CD4-positive, alpha-beta T cell treated with Interleukin-1 beta for 1 hour (primary cell): Measurements from ENCODE around the gene PTPRQ.

Experiments
- DNase-seq, 2 donors: peaks; one replicate each; pipeline ENCODE4 v3.0.0-alpha.2; 2020 to 2022

The PTPRQ gene

GRCh38 chr12:80707126-80707829 lies 263.2 kb downstream of the PTPRQ start, which contains the start of gene MYF6:
Gene MYF6 (plus strand): TSS chr12:80707634. CDS start chr12:80707720, 86 bp downstream.
- no peak for DNase-seq

- no peak for DNase-seq
Observed at GRCh38 chr12:80707830-80708258, 263.8 kb downstream of the PTPRQ start.

DNA sequence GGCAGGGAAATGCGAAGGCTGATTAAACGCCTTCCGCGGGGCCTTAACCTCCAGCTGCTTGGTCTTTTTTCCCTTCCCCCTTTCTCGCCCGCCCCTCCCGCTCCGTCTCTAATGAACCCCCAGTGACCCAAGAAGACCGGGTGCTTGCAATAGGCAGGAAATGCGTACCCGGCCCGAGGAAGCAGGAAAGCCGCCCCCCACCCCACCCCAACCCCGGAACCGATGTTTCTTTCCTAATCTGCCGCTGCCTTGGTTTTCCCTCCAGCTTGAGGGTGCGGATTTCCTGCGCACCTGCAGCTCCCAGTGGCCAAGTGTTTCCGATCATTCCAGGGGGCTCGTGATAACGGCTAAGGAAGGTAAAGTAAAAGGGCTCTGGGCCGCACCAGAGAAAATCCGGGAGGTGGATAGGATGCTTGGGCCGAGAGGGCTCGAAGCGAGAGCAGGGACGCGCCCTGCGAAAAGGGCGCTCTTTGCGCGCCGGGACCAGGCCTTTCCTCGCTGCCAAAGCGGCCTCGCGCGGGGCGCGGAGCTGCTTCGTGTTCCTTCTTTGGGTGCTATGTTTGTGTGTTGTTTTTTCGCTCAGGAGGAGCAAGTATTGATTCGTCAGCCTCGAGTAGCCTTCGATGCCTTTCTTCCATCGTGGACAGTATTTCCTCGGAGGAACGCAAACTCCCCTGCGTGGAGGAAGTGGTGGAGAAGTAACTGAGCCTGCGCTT lies 264.4 kb downstream of the PTPRQ start:
- no peak for DNase-seq

GRCh38 chr12:80708975-80709328 lies 264.9 kb downstream of the PTPRQ start:
- no peak for DNase-seq

DNA sequence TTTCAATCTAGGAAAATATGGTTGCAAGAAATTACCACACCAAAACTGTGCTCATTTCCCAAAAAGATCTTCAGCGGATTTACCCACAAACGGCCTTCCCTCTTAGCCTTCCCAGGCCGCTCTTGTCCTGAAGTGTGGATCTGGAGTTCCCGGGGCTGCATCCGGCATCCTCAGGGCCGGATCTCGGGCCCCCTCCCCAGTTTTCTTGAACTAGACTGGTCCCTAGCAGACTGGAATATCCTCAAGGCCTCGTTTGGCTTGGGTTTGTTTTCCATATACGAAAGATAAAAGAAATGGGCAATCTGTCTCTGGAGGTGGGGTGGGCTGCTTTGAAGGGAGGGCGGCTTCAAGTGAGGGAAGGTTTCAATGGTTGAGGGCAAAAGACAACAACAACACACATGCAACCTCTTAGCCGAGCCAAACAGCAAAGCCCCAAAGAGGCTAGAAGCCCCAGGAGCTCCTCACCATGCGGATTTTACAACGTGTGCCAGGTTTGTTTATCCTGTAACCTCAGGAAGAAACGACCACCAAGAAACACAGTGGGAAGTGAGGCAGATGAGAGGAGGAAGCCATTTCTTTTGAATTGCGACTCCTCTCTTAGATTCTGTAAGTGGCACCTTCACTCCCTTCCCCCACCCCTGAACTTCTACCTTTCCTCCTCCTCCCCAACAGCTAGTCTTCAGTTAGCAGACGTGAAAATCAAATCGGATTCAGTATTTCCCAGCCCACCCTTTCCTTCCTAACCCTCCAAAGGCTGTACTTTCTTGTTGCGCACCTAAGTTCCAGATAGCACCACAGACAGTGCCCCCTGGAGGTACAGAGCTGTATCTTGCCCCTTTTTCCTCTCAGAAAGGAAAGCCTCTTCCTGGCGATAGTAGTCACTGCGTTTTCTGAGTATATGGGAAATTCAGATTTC lies 266.0 kb downstream of the PTPRQ start:
- no peak for DNase-seq

- no peak for DNase-seq
Observed at GRCh38 chr12:80710727-80711449, 266.9 kb downstream of the PTPRQ start.

DNA sequence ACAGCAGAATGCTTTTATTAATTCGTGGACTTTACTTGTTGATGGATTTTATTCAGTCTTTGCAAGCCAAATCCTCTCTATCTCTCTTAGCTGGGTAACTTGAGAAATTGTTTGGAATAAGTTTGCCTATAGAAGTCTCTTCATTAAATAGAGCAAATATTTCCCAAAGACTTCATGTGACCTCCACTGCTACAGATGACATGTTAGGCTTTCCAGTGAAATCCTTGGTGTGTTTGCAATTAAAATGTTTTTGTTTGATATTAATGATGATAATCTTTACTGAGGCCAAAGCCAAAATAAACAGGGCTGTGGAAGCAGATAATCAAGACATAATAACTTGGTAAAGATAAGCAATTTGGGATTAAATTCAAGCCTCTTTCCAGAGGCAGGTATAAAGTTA lies 267.8 kb downstream of the PTPRQ start:
- DNase-seq, result no peak

DNA sequence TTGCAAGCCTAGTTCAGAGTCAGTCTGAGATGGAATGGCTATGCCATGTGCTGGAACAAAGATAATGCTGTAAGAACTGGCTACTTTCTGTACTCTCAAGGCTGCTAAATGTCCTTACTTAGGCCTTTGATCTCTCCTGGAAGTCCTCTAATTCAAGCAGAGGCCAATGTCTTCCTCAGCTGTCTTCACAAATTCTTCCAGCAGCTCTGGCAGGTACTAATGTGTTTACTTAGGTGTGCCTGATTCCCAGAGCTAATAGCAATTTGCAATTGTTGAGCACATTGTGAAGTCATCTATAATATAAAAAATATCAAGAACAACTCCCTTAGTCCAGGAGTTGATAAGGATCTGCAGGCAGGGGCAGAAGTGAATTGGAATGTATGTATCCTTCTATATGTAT lies 268.8 kb downstream of the PTPRQ start:
- DNase-seq, result no peak

DNA sequence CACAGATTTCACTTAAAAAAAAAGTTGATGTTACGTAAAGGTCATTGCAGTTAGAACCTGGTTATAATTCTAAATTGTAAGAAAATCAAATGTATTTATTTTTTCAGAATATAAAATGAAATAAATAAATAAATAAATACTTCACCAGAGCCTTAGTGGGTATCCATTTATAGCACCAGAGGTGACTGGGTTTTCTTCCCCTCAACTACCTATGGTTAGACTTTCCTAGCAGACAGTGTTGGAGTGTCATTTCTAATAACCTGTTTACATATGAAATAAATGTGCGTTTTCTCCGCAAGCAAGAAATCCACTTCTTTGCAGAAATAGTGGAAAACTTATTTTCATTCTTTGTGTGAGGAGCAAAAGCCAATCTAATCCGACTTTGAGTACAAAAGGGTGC lies 269.4 kb downstream of the PTPRQ start:
- no peak for DNase-seq

GRCh38 chr12:80714055-80714454 lies 270.0 kb downstream of the PTPRQ start:
- no peak for DNase-seq

- no peak for DNase-seq
Observed at GRCh38 chr12:80714846-80715245, 270.8 kb downstream of the PTPRQ start.

- no peak for DNase-seq
Observed at GRCh38 chr12:80715713-80716249, 271.7 kb downstream of the PTPRQ start.

DNA sequence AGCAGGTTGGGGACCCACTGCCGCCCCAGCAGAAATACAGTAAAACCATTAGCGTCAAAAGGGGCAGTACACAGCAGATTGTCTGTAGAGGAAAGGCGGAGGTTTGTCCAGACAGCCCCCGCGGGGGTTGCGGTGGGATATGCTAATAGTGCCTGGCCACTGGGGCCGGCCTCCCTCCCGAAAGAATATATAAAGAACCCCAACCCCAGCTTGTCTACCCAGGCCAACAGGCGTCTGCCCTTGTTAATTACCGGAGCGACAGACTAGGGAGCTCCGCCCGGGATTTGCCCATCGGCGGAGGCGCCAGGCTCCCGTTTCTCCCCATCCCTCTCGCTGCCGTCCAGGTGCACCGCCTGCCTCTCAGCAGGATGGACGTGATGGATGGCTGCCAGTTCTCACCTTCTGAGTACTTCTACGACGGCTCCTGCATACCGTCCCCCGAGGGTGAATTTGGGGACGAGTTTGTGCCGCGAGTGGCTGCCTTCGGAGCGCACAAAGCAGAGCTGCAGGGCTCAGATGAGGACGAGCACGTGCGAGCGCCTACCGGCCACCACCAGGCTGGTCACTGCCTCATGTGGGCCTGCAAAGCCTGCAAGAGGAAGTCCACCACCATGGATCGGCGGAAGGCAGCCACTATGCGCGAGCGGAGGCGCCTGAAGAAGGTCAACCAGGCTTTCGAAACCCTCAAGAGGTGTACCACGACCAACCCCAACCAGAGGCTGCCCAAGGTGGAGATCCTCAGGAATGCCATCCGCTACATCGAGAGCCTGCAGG lies 272.8 kb downstream of the PTPRQ start, which contains the start of gene MYF5:
Gene MYF5 (plus strand): TSS at position 217 of the 774 bp plus-strand sequence. CDS start 152 bp downstream, at position 369.
- DNase-seq, result no peak

DNA sequence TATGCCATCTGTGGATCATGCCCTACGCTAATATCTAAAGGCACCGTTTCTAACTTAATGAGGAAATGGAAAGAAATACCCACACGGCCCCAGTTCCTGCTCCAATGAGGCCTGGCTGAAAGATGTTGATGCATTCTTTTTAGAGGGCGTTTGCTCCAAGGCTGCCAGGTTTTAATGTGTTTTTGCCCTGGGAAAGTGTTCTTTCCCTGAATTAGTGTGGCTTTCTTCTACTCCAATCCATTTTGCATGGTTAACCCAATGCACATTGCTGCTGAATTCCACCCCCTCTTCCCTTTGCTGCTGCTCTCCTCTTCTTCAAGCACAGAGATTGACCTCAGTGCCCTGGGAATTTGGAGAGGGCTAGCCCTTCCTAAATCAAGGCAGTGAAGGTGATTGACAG lies 273.8 kb downstream of the PTPRQ start:
- no peak for DNase-seq

DNA sequence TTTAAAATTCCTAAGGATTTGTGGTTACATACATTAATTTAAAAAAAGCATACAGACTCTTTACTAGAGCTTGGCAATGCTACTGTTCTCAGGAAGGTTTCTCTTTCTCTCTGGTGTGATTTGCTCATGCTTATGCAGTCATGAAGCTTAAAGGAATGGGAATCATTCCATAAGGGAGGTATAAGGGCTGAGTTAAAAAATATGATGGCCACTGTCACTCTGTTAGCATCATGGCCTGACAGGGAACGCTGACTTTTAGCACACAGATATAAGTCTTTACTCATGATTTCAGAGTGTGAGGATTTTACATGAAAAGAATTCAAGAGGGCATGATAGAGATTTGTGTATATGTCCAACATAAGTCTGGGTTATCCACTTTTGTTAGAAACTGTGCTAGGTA lies 276.5 kb downstream of the PTPRQ start:
- no peak for DNase-seq

DNA sequence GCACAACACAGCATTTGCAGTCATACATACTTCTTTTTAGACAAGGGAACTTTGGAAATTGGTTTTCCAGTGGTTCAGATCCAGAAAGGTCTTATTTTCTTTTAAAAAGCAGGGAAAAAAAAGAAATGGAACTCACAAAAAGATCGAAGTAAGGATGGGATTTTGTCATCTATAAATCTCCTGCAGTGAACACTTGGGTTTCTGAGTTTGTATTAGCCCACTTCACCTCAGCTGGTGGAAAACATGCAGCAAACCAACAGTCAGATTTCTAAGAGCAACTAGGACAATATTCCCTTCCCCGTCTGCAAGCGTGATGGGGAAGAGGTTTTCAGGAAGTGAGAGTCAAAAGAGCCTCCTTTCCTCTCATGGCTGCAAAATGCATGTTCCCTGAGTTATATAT lies 277.3 kb downstream of the PTPRQ start:
- no peak for DNase-seq
